ENCODE data around the gene SPOCK2. TPM values are rescaled to one million over a fixed set of nuclear protein-coding genes. Genes with fewer than 3 reads are reported as not detected.
A peak's percentile ranks its signal among the peaks of the same experiment; 100 is the strongest.

Gene SPOCK2
- total RNA-seq, 1 donor from 2014 or later = 8.3 TPM

DNA sequence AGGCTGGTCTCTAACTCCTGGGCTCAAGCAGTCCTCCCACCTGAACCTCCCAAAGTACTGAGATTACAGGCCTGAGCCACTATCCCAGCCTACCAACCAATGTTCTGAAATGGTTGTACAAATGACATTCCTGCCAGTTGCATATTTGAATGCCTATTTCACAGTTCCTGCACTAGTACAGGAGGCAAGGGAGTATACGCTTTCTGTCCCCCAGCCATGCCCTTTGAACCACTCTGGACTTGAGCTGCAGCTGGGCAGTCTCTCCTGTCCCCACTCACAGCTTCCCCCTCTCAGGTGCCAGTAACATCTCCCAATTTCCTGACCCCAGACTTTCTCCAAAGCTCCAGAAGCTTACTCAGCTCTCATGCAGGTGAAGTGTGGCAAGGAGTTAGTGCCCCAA is 58.9 kb downstream of the SPOCK2 start:
- DNase-seq = no peak

DNA sequence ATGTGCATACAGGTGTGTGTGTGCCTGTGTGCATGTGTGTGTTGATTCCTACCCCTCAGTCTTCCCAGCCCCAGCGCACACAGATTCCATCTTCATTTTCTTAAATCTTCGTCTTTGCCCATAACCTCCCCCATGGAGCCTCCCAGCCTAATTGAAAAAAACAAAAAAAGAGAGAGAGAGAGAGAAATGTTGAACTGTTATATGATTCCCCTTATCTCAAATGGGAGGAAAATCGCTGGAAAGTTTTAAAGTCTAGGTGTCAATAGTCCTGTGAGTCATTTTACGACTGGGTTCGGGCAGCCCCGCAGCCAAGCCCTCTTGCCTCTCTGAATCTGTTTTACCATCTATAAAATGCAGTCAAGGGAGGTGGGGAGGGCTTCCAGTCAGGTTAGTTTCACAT is 60.9 kb downstream of the SPOCK2 start:
- DNase-seq = no peak

DNA sequence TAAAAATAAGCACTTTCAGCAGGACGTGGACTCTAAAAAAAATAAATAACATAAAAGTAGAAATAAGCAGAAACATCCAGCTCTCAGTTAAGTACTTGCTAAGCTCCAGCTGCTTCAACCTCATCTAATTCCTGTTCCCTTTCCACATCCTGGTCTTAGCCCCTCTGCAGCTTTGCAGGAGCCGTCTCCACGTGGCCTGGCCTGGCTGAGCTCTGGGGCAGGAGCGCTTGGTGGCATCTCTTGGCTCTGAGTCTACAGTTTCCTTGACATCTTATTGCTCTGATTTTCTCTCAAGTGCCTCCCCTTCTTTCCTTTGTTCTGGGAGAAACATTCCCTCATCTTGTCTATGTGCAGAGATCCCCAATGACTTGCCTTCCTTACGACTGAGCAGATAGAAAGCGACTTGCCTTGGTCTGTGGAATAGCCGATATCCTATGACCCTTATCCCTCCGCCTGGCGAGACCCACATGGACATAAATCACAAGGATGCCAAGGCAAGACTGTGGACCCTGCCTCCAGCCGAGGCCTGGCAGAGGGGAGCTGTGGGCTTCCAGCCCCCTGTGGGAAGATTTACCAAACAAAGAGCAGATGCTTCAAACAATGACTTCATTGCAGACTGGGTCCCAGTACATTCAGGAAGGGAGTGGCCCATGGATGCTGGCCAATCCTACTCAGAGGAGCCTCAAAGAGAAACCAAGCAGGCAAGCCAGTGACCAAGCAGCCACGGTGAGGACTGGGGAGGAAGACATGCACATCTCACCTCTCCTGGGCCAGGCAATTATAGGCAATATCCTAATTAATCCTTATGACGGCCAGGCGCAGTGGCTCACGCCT is 61.9 kb downstream of the SPOCK2 start:
- peak; percentile 31 for DNase-seq

DNA sequence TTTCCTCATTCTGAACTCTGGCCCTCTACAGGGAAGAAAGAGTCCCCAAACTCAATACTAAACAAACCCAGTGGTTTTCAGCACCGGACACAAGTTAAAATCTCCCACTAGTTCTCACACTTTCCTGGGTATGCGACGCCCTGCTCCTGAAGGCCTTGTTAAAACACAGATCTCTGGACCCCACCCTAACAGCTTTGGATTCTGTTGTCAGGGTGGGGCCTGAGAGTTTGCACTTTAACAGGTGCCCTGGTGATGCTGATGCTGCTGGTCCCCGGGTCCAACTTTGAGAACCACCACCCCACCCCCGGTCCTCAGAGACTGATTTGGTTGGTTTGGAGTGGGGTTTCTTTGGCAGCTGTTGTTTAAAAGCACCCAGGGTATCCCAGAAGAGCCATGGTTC is 62.5 kb downstream of the SPOCK2 start:
- no peak for DNase-seq

DNA sequence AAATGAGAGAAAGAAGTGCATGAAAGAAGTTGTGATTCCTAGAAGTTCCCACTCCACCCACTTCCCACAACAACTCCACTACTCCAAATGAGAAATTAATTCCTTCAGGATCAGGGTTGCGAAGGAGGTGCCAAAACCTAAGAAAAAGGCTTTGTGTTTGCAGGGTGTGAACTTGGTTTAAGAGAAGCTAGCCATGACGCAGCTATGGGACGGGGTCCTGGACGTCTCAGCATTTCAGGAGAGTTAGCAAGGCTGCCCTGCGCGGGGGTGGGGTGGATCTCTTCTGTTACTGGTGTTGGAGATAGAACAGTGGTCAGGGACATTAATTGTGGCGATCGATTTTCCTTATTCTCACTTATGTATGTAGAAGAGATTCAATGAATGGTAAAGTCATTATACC is 63.0 kb downstream of the SPOCK2 start:
- no peak for DNase-seq

DNA sequence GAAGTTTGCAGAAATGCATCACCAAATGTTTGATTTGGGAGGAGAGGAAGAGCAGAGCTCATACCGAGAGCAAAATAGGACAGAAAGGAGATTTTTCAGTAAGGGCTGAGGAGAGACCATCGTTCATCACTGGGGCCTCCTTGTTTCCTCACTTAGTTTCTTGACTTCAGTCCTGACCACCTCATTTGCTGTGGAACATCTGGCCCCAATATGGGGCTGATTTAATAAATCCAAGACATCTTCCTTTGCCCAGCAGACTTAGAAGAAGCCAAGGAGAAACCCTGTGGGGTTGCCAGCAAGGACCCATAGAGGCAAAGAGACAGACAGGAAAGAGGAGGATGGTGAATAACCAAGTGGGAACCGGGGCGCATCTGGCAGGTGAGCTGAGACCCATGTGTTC is 63.8 kb downstream of the SPOCK2 start:
- DNase-seq = no peak

DNA sequence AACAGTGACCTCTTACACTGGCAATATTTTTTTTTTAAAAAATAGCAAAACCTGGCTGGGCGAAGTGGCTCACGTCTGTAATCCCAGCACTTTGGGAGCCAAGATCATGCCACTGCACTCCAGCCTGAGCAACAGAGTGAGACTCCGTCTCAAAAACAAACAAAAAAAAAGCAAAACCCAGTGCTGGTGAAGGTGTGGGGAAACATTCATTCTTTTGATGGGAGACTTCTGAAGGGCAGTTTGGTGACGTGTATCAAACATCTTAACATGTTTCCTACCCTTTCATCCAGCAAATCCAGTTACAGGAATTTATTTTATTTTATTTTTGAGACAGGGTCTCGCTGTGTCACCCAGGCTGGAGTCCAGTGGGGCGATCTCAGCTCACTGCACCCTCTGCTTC is 66.1 kb downstream of the SPOCK2 start:
- DNase-seq = no peak

DNA sequence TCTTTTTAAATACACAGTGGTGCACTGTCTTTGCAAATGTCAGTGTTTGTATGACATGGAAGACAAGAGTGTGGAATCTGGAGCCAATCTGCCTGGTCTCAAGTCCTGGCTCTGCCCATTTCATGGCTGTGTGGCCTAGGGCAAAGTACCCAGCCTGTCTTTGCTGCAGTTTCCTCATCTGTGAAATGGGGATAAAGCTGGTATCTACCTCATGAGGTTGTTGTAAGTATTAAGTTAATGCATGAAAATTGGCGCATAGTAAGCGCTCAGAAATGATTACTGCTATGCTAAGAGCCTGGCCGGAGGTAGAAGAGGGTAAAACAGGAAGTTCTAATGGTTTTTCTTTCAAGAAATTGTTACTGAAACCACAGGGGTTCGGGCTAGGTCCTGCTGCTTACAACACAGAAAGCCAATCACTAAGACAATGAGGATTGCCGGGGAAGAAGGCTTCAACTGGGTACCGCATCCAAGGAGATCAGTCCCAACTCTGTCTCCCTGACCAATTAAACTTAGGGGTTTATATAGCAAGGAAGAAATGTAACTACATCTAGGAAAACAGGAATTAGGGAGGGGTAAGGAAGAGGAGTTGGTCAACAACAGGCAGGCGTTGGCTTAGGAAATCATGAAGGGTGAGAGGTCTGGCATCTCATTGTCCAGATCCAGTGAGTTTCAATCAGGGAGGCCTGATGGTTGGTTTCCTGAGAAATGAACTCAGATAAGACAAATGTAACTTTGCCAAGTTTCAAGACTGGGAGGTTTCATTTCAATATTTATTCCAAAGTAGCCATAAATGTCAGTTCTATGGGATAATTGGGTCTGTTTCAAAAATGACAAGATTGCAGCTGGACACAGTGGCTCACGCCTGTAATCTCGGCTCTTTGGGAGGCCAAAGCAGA is 67.2 kb downstream of the SPOCK2 start:
- no peak for DNase-seq

DNA sequence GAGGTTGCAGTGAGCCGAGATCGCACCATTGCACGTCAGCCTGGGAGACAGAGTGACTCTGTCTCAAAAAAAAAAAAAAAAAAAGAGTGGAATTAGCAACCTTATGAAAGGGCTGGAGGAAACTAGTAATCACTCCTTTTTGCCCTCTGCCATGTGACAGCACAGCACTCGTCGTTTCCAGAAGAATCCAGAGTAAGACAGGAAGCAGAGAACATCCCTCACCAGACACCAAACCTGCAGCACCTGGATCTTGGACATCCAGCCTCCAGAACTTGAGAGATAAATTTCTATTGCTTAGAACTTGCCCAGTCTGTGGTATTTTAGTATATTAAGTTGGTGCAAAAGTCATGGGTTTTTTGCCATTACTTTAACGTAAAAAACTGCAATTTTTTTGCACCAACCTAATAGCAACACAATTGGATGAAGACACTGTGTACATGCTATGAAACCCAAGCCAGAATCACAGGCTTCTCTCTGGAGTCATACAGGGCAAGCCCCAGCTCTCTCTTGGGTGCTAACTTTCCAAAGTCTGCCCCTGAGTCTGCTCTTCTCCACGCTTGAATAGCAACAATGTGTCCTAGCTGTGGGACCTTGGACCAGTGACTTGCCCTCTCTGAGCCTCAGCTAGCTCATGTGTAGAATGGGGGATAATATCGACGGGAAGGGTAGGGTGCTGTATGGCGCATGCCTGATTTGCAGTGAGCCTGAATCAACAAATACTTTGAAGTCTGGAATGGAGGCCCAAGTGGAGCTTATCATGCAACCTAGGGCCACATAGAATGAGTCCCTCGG is 69.1 kb downstream of the SPOCK2 start:
- DNase-seq = no peak

DNA sequence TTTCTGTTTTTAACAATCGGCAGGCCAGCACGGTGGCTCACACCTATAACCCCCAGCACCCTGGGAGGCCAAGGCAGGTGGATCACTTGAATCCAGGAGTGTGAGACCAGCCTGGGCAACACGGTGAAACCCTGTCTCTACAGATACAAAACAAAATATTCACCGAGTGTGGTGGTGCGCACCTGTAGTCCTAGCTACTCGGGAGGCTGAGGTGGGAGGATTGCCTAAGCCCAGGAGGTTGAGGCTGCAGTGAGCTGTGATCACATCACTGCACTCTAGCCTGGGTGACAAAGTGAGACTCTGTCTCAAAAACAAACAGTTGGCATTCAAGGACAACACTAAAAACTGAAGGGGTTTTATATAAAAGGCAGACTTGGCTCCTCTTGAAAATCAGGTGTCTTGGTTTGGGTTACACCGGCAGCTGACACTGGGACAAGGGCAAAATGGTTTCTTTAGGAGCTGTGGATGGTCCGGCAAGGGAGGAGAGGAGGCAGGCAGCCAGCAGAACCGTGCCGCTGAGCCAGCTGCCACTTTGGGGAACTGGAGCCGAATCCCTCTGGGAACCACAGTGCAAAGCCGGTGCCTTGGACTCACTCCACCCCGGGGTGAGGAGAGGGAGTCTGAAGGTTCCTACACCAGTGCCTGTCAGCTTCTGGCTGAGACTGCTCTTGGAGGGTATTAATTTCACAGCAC is 71.6 kb downstream of the SPOCK2 start:
- peak; percentile 75 for DNase-seq

DNA sequence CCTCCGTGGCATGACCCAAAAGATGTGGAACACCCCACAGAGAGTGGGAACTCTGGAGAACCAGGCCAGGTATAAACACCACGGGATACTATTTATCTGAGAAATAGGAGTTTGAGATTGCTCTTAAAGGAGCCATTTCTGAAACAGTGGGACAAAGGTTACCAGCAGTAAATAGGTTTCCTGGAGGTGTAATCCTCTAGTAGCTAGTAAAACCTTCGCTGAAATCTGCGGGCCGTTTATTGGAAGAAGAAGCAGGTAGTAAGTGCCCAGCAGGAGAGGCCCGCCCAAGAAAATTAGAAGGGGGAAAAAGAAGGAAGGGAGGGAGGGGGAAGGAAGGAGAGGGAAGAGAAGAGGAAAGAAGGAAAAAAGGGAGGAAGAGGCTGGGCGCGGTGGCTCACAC is 72.5 kb downstream of the SPOCK2 start:
- DNase-seq = no peak

DNA sequence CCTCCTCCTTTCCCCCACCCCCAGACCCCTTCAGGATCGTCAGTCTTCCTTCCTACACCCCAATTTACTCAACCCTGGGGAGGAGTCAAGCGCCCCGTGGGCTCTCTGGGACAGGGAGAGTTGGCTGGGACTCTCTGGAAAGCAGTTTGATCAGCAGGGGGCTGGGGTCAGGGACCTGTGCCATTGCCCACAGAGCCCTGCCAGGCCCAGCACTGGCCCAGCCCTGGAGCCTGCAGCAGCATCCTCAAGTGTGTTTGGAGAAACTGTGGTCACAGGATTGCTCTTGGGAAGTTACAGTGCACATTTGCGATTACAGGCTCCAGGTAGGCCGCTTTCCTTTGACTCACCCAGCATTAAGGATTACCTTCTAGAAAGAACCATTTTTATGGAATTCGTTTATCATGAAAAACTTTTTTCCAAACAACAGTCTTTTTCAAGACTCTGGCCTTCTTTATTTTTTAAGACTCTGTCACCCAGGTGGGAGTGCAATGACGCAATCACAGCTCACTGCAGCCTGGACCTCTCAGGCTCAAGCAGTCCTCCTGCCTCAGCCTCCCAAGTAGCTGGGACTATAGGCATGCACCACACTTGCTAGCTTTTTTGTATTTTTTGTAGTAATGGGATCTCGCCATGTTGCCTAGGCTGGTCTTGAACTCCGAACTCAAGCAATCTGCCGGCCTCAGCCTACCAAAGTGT is 73.4 kb downstream of the SPOCK2 start:
- no peak for DNase-seq

DNA sequence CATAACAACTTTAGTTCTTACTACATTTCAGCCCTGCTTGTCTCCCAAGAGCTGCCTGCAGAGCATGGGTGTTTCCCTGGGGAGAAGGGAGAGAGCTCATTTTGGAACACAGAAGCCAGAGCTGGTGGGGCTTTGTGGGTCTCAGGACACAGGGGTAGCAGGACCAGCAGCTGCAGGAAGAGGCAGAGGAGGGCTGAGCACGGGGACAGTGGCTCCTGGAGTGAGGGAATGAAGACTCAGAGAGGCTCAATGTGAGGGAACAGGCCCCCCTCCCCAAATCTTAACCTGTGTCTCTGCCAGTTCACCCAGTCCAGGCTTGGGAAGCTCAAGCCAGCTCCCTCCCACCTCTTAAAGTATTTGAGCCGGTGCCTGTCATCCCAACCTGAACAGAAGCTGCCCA is 74.2 kb downstream of the SPOCK2 start:
- DNase-seq = no peak

DNA sequence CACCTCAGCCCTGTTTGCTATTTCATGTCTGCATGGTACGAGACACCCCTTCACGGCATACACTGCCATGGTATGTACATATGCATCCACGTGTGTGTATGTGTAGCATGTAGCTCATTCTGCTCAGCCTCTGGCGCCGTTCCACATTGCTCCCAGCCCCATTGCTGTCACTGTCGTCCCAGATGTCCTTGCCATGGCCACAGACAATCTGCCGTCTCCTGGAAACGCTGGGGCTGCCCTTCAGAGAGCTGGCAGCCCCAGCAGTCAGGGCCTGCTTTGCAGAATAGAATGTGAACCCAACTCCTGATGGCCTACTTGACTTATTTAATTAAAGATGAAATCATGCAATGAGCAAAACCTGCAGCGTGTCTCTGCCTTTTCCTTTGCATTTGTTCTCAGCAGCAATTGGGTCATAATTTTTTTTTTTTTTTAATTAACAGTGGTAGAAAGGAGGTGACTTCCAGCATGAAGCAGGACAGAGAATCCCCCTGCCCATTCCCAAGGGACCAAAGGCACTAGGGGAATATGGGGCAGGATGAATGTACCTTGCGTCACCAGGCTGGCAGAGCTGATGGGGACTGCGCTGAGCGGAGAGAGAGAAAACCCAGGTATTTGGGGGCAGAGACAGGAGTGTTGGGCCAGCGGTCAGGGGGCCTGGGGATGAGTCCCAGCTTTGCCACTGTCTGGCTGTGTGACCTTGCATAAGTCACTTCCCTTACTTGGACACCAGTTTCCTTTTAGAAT is 75.0 kb downstream of the SPOCK2 start:
- no peak for DNase-seq

DNA sequence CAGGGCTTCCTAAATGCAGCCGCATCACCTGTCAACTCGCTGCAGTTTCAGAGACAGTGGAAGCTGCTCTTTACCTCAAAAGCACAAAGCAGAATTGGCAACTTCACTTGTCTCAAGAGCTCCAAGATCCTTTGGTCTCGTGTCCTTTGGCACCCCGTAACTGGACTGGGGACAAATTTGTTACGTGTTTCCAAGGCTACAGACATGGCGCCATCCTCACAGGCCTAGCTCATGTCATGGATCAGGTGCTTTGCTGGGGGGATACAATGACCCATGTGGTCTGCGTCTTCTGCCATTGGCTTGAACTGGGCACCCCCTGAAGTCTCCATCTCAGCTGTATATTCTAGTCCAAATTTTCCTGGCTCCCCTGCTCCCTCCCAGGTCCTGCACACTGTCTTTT is 75.6 kb downstream of the SPOCK2 start:
- DNase-seq = no peak

DNA sequence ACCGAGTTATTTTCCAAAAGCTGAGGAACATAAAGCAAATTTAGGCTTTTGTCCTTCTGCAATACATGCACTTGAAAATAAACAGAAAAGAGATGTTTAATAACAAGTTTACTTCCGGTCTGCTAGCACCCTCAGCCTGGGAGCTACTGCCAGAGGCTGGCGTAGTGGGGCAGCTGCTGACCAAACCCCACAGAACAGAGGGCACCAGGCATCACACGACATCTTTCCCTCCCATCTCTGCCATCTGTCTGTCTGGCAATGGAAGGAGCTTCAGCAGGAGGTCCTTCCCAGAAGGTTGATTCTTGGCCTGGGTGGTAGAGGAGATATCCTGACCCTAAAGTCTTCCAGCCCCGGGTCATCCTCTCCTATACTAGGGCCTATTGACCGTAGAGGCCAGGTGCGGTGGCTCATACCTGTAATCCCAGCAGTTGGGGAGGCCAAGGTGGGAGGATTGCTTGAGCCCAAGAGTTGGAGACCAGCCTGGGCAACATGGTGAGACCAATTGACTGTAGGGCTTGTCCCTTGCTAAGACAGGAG is 76.3 kb downstream of the SPOCK2 start:
- DNase-seq = no peak

DNA sequence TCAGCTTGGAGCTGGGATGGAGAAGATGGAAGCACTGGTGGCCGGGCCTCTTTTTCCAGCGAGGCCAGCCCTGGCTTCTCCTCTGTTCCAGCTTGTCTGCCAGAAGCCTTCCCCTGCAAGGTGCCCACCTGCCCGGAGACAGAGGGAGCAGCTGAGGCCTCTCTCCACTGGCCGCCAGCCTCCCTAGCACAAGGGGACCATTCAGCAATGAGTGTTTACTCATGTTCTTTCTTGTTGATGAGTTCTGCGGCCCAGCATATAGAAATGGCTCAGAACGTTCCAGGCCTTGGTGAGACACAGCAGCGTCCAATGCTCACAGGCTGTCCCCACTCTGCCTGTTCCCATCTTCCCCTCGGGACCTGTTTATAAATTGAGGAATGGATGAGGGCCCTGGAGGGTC is 76.9 kb downstream of the SPOCK2 start:
- no peak for DNase-seq

DNA sequence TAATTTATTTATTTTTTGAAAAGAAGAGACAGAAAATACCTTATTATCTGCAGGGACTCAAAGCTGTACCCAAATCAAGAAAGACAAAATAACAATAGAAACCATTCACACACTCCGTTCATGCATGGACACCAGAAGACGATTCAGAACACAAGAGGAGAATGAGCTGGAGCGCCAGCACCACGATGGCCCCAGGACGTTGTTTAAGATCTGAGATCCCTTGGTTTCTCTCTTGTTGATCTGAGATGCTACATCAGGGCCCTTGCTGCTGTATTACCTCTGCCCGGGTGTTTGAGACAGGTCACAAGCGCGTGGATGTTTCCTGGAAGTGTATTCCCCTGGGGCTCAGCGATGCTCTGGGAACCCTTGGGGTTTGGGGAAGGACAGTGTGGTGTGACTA is 77.3 kb downstream of the SPOCK2 start:
- DNase-seq = no peak

DNA sequence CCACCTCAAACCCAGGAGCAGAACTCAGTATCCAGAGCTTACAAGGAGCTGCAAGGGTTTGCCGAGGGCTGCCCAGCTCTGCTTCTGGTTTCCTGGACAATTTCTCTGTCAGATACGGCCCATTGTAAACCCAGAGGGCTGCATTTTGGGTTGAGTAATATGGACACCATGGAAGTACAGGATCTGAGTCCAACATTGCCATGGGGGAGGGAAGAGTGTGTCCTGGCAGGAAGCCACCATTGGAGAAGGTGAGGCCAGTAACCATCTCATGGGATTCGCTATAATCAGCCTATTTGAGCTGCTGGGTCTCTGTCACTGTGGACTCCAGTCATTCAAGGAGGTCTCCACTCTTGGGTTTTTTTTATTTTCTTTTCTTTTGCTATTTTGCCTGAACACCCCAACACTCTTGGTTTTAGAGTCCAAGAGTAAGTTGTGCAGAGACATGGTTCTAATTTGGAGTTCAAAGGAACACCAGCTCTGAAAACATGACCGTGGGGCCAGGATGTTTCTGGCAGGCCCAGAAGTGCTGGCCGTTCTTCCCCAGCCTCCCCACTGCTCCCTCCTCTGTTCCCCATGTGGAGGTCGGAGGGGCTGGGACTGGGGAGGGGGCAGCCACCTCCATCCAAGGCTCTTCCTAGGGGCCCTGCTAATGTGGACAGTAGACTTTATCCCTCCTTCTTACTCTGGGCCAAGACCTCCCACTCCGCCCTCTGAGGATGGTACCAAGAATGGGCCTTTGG is 77.9 kb downstream of the SPOCK2 start:
- DNase-seq = peak; percentile 53

Data from tongue (tissue), 2 donors.